Epithelial cell of esophagus (primary cell): Measurements from ENCODE around the gene GTF2H3.
"Not testable (repeated sequence)": the region's sequence is repeated elsewhere in the genome, so short reads cannot be mapped to it uniquely, and the experiment has no call there.

ENCODE experiments used
- DNase-seq: peaks from one replicate; pipeline ENCODE4 v3.0.0; 2010; ENCODE audit warnings: low read depth
- H3K4me3 ChIP-seq: 2 replicates; pipeline ENCODE4 v1.5.1; 2011; ENCODE audit warnings: mild to moderate bottlenecking, low read length, control low read depth
- CTCF ChIP-seq: IDR thresholded peaks from 2 replicates; pipeline ENCODE4 v1.5.1; 2011; ENCODE audit warnings: low read depth, mild to moderate bottlenecking, low read length, control low read depth, inconsistent platforms; ENCODE audit not compliant: insufficient read depth; ENCODE audit errors: missing control alignments

Gene GTF2H3

GRCh38 chr12:123599721-123600120, 33.9 kb upstream of the GTF2H3 start:
- no peak for TF ChIP-seq CTCF
- DNase-seq, result no peak
- H3K4me3 ChIP-seq, result no peak overlapping the region

GRCh38 chr12:123601602-123602489, 31.8 kb upstream of the GTF2H3 start, which contains the start of gene DDX55:
DDX55 (plus strand) TSS chr12:123602099; CDS start chr12:123602149, 50 bp downstream.
- H3K4me3 ChIP-seq, result peak within 1 kb of the TSS; percentile 98
- TF ChIP-seq CTCF, result peak; percentile 28
- peak; percentile 90 for DNase-seq

- DNase-seq, result no peak
- no peak for TF ChIP-seq CTCF
- H3K4me3 ChIP-seq, result peak overlapping the region; percentile 98
Observed at GRCh38 chr12:123602651-123603195, 30.9 kb upstream of the GTF2H3 start.

GRCh38 chr12:123603495-123603894, 30.1 kb upstream of the GTF2H3 start:
- DNase-seq, H3K4me3 ChIP-seq: not testable (repeated sequence)

- H3K4me3 ChIP-seq, result no peak overlapping the region
- no peak for TF ChIP-seq CTCF
- DNase-seq, result no peak
Observed at GRCh38 chr12:123607756-123608155, 25.9 kb upstream of the GTF2H3 start.

GRCh38 chr12:123608182-123608581, 25.4 kb upstream of the GTF2H3 start:
- no peak for DNase-seq
- TF ChIP-seq CTCF, result no peak

GRCh38 chr12:123614110-123614509, 19.5 kb upstream of the GTF2H3 start:
- no peak for TF ChIP-seq CTCF
- no peak overlapping the region for H3K4me3 ChIP-seq
- DNase-seq, result no peak

More at GRCh38 chr12:123608182-123608581, 25.4 kb upstream of the GTF2H3 start:
- H3K4me3 ChIP-seq, result no peak overlapping the region
